ENCODE data around the gene HOGA1.

Gene HOGA1

GRCh38 chr10:97570789-97571471 is 13.3 kb upstream of the HOGA1 start:
- TF ChIP-seq SIN3A (IDR thresholded peaks at IDR 0.05; ENCODE audit: borderline replicate concordance, insufficient read depth, low read length) (no peak), REST (IDR thresholded peaks at IDR 0.05; ENCODE audit: insufficient read depth in 1 of 2, low read depth in 2 of 2, low read length in 2 of 2) (no peak), TAF1 (IDR thresholded peaks at IDR 0.05; ENCODE audit: borderline replicate concordance, insufficient read depth, low read length) (no peak), POLR2AphosphoS5 (IDR thresholded peaks at IDR 0.05; ENCODE audit: low read depth, low read length) (no peak), FOXP2 (optimal IDR thresholded peaks at IDR 0.05; ENCODE audit: borderline replicate concordance, extremely low read depth, extremely low read length, insufficient read depth) (no peak)

GRCh38 chr10:97571622-97572021 is 12.6 kb upstream of the HOGA1 start:
- TF ChIP-seq REST (IDR thresholded peaks at IDR 0.05; ENCODE audit: insufficient read depth in 1 of 2, low read depth in 2 of 2, low read length in 2 of 2): no peak
- no peak for TF ChIP-seq SIN3A (IDR thresholded peaks at IDR 0.05; ENCODE audit: borderline replicate concordance, insufficient read depth, low read length)
- no peak for TF ChIP-seq POLR2AphosphoS5 (IDR thresholded peaks at IDR 0.05; ENCODE audit: low read depth, low read length)
- TF ChIP-seq TAF1 (IDR thresholded peaks at IDR 0.05; ENCODE audit: borderline replicate concordance, insufficient read depth, low read length): no peak
- TF ChIP-seq FOXP2 (optimal IDR thresholded peaks at IDR 0.05; ENCODE audit: borderline replicate concordance, extremely low read depth, extremely low read length, insufficient read depth): no peak

GRCh38 chr10:97572214-97572989 is 11.8 kb upstream of the HOGA1 start, which contains the start of gene ANKRD2:
ANKRD2 (plus strand) TSS chr10:97572779; CDS start chr10:97572789, 10 bp downstream.
- TF ChIP-seq REST (IDR thresholded peaks at IDR 0.05; ENCODE audit: insufficient read depth in 1 of 2, low read depth in 2 of 2, low read length in 2 of 2) (no peak), FOXP2 (optimal IDR thresholded peaks at IDR 0.05; ENCODE audit: borderline replicate concordance, extremely low read depth, extremely low read length, insufficient read depth) (peak; percentile 61), TAF1 (IDR thresholded peaks at IDR 0.05; ENCODE audit: borderline replicate concordance, insufficient read depth, low read length) (no peak), POLR2AphosphoS5 (IDR thresholded peaks at IDR 0.05; ENCODE audit: low read depth, low read length) (no peak), SIN3A (IDR thresholded peaks at IDR 0.05; ENCODE audit: borderline replicate concordance, insufficient read depth, low read length) (no peak)

GRCh38 chr10:97573021-97573420 is 11.2 kb upstream of the HOGA1 start:
- TF ChIP-seq TAF1 (IDR thresholded peaks at IDR 0.05; ENCODE audit: borderline replicate concordance, insufficient read depth, low read length) (no peak), POLR2AphosphoS5 (IDR thresholded peaks at IDR 0.05; ENCODE audit: low read depth, low read length) (no peak), SIN3A (IDR thresholded peaks at IDR 0.05; ENCODE audit: borderline replicate concordance, insufficient read depth, low read length) (no peak), FOXP2 (optimal IDR thresholded peaks at IDR 0.05; ENCODE audit: borderline replicate concordance, extremely low read depth, extremely low read length, insufficient read depth) (no peak), REST (IDR thresholded peaks at IDR 0.05; ENCODE audit: insufficient read depth in 1 of 2, low read depth in 2 of 2, low read length in 2 of 2) (no peak)

All from PFSK-1 (cell line).